ENCODE data around the gene RHBDL3.

DNA sequence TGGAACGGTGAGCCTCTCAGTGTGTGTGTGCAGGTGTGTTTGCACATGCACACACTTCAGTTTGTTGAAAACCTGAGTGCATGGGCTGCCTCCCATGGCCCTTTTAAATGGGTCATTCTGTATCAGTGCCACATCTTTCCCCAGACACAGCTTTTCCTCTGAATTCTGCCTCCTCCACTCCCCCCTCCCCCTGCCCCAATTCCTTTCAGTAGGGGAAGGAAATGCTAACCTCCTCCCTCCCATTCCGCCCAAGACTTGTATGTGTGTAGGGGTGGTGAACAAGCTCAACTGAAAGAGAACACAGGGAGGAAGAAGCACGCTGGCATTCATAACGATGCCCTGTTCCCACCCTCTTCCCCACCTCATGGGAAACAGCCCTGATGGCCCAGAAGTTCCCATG, 42.0 kb downstream of the RHBDL3 start:
- TF ChIP-seq, protein P1, sequence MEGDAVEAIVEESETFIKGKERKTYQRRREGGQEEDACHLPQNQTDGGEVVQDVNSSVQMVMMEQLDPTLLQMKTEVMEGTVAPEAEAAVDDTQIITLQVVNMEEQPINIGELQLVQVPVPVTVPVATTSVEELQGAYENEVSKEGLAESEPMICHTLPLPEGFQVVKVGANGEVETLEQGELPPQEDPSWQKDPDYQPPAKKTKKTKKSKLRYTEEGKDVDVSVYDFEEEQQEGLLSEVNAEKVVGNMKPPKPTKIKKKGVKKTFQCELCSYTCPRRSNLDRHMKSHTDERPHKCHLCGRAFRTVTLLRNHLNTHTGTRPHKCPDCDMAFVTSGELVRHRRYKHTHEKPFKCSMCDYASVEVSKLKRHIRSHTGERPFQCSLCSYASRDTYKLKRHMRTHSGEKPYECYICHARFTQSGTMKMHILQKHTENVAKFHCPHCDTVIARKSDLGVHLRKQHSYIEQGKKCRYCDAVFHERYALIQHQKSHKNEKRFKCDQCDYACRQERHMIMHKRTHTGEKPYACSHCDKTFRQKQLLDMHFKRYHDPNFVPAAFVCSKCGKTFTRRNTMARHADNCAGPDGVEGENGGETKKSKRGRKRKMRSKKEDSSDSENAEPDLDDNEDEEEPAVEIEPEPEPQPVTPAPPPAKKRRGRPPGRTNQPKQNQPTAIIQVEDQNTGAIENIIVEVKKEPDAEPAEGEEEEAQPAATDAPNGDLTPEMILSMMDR (IDR thresholded peaks at IDR 0.05), result no peak
- no peak for TF ChIP-seq POLR2A (IDR thresholded peaks at IDR 0.05)

Data from uterus (tissue), 2 donors.